Amniotic stem cell (primary cell): ENCODE results near the gene KIF23.
A peak's percentile ranks its signal among the peaks of the same experiment; 100 is the strongest.

Experiments used
- DNase-seq: peaks from one replicate; lab custom pipeline; 2025; lab: John Stamatoyannopoulos, UW

The KIF23 gene

GRCh38 chr15:69465253-69465652, 51.1 kb downstream of the KIF23 start:
- no peak for DNase-seq

GRCh38 chr15:69466733-69467132, 52.6 kb downstream of the KIF23 start:
- no peak for DNase-seq

GRCh38 chr15:69467636-69468035, 53.5 kb downstream of the KIF23 start:
- no peak for DNase-seq

- DNase-seq: no peak
Observed at GRCh38 chr15:69468241-69469121, 54.3 kb downstream of the KIF23 start.

- peak; percentile 32 for DNase-seq
Observed at GRCh38 chr15:69469467-69470201, 55.5 kb downstream of the KIF23 start.

- DNase-seq: no peak
Observed at GRCh38 chr15:69472046-69472445, 57.9 kb downstream of the KIF23 start.

GRCh38 chr15:69472562-69472961, 58.4 kb downstream of the KIF23 start:
- no peak for DNase-seq

- no peak for DNase-seq
Observed at GRCh38 chr15:69474291-69474690, 60.1 kb downstream of the KIF23 start.

- no peak for DNase-seq
Observed at GRCh38 chr15:69474846-69475455, 60.8 kb downstream of the KIF23 start.

GRCh38 chr15:69475769-69476358, 61.7 kb downstream of the KIF23 start:
- DNase-seq: peak; percentile 39

- no peak for DNase-seq
Observed at GRCh38 chr15:69476704-69477473, 62.7 kb downstream of the KIF23 start.

- DNase-seq: no peak
Observed at GRCh38 chr15:69478259-69478781, 64.2 kb downstream of the KIF23 start.

- DNase-seq: no peak
Observed at GRCh38 chr15:69479081-69479480, 64.9 kb downstream of the KIF23 start.

GRCh38 chr15:69479971-69480370, 65.8 kb downstream of the KIF23 start:
- DNase-seq: no peak

GRCh38 chr15:69480932-69481331, 66.8 kb downstream of the KIF23 start:
- DNase-seq: no peak

GRCh38 chr15:69482686-69483256, 68.6 kb downstream of the KIF23 start:
- DNase-seq: no peak

GRCh38 chr15:69484837-69485236, 70.7 kb downstream of the KIF23 start:
- no peak for DNase-seq

- DNase-seq: no peak
Observed at GRCh38 chr15:69486481-69487110, 72.4 kb downstream of the KIF23 start.

- no peak for DNase-seq
Observed at GRCh38 chr15:69489073-69489571, 75.0 kb downstream of the KIF23 start.

GRCh38 chr15:69490356-69491037, 76.3 kb downstream of the KIF23 start:
- DNase-seq: no peak
